Measurements from ENCODE around the gene ABHD18. TPM values are rescaled to one million over a fixed set of nuclear protein-coding genes. Genes with fewer than 3 reads are reported as not detected.

The ABHD18 gene
- total RNA-seq, 1 experiment from 2014 or later, result 9.9 TPM

GRCh38 chr4:128068918-128069317, 103.7 kb downstream of the ABHD18 start:
- DNase-seq (ENCODE audit: low read depth), result peak; percentile 38

GRCh38 chr4:128076464-128076863, 111.3 kb downstream of the ABHD18 start:
- no peak for DNase-seq (ENCODE audit: low read depth)

Other genes with a start within 250 kb of the ABHD18 start
- not detected in 2 replicates for gene SLC25A31, start 235.0 kb upstream of the ABHD18 start, total RNA-seq (2014; rRNA removed; shearing (Covaris generic))
- gene HSPA4L, start 183.1 kb upstream of the ABHD18 start, total RNA-seq (2014; rRNA removed; shearing (Covaris generic)), result 1.2 and 5.5 TPM in 2 replicates
- gene PLK4, start 84.5 kb upstream of the ABHD18 start, total RNA-seq (2014; rRNA removed; shearing (Covaris generic)), result 13.8 and 18.6 TPM in 2 replicates
- gene MFSD8, start 233 bp upstream of the ABHD18 start, total RNA-seq (2014; rRNA removed; shearing (Covaris generic)), result 8.0 and 10.1 TPM in 2 replicates
- gene LARP1B, start 95.9 kb downstream of the ABHD18 start, total RNA-seq (2014; rRNA removed; shearing (Covaris generic)), result 11.1 and 14.3 TPM in 2 replicates